GM10266 (cell line): ENCODE data around the gene ABCF2.

Experiments used
- DNase-seq: peaks from one replicate; pipeline ENCODE4 v3.0.0; 2012; ENCODE audit errors: extremely low spot score
- TF ChIP-seq, protein P1 (sequence below): IDR thresholded peaks from 2 replicates; pipeline ENCODE4 v1.5.1; 2012; ENCODE audit warnings: mild to moderate bottlenecking, low read depth; ENCODE audit not compliant: control insufficient read depth, insufficient read depth; ENCODE audit errors: missing control alignments

ABCF2 gene

DNA sequence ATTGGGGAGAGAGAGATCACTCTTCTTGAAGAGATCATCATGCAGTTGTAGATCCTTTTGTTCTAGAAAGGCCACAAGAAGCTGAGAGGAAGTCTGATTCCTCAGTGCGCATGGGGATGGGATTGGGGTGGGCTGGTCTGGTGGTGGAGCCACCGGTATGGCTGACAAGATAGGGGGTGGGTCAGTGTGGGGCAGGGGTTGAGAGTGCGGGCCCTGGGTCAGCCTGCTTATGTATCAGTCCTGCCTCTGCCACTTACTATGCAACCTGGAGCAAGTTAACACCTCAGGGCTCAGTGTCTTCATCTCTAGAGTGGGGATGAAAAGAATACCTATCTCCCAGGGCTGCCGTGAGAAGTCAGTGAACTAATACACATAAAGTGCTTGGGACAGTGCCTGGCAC is 13.5 kb upstream of the ABCF2 start:
- TF ChIP-seq, protein P1, sequence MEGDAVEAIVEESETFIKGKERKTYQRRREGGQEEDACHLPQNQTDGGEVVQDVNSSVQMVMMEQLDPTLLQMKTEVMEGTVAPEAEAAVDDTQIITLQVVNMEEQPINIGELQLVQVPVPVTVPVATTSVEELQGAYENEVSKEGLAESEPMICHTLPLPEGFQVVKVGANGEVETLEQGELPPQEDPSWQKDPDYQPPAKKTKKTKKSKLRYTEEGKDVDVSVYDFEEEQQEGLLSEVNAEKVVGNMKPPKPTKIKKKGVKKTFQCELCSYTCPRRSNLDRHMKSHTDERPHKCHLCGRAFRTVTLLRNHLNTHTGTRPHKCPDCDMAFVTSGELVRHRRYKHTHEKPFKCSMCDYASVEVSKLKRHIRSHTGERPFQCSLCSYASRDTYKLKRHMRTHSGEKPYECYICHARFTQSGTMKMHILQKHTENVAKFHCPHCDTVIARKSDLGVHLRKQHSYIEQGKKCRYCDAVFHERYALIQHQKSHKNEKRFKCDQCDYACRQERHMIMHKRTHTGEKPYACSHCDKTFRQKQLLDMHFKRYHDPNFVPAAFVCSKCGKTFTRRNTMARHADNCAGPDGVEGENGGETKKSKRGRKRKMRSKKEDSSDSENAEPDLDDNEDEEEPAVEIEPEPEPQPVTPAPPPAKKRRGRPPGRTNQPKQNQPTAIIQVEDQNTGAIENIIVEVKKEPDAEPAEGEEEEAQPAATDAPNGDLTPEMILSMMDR = no peak
- no peak for DNase-seq

DNA sequence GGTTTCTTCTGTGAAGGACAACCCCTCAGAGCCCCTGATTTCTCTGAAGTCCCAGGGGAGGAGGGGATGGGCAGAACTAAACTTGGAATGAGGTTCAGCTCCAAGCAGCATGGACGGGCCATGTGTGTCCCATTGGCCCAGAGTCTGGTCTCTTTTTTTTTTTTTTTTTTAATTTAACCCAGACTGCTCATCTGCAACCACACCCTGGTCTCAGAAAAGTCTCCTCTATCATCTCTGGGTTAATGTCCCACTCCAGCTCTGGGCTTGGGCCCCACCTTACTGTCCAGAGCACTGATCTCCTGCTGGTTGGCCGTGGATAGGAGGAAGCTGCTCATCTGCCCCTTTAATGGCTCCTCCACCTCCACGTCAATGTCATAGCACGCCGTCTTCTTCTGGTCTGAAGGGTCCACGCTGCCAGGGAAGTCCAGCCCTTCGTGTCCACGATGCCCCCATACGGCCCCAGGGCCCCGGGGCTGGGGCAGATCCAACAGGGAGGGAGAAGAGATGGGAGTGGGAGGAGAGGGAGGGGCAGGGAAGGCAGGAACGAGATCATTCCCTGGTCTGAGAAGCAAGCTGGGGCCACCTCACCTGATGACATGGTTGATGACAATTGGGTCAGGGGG is 12.9 kb upstream of the ABCF2 start:
- TF ChIP-seq, protein P1 = no peak
- DNase-seq = no peak

GRCh38 chr7:151238924-151239836 is 12.2 kb upstream of the ABCF2 start:
- TF ChIP-seq, protein P1 = no peak
- no peak for DNase-seq

DNA sequence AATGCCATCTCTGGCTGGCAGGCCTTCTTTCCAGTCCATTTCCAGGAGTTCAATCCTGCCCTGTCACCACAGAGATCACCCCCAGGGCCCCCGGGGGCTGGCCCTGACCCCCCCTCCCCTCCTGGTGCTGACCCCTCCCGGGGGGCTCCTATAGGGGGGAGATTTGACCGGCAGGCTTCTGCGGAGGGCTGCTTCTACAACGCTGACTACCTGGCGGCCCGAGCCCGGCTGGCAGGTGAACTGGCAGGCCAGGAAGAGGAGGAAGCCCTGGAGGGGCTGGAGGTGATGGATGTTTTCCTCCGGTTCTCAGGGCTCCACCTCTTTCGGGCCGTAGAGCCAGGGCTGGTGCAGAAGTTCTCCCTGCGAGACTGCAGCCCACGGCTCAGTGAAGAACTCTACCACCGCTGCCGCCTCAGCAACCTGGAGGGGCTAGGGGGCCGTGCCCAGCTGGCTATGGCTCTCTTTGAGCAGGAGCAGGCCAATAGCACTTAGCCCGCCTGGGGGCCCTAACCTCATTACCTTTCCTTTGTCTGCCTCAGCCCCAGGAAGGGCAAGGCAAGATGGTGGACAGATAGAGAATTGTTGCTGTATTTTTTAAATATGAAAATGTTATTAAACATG is 11.3 kb upstream of the ABCF2 start:
- no peak for DNase-seq
- TF ChIP-seq, protein P1 = no peak

DNA sequence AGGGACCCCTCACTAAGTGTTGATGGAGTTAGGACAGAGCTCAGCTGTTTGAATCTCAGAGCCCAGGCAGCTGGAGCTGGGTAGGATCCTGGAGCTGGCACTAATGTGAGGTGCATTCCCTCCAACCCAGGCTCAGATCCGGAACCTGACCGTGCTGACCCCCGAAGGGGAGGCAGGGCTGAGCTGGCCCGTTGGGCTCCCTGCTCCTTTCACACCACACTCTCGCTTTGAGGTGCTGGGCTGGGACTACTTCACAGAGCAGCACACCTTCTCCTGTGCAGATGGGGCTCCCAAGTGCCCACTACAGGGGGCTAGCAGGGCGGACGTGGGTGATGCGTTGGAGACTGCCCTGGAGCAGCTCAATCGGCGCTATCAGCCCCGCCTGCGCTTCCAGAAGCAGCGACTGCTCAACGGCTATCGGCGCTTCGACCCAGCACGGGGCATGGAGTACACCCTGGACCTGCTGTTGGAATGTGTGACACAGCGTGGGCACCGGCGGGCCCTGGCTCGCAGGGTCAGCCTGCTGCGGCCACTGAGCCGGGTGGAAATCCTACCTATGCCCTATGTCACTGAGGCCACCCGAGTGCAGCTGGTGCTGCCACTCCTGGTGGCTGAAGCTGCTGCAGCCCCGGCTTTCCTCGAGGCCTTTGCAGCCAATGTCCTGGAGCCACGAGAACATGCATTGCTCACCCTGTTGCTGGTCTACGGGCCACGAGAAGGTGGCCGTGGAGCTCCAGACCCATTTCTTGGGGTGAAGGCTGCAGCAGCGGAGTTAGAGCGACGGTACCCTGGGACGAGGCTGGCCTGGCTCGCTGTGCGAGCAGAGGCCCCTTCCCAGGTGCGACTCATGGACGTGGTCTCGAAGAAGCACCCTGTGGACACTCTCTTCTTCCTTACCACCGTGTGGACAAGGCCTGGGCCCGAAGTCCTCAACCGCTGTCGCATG is 10.5 kb upstream of the ABCF2 start:
- no peak for DNase-seq
- TF ChIP-seq, protein P1 = no peak

- no peak for DNase-seq
- TF ChIP-seq, protein P1 = no peak
Observed at GRCh38 chr7:151236406-151236805, 9.4 kb upstream of the ABCF2 start.
